Skeletal muscle satellite cell (primary cell): ENCODE data around the gene CHST5.
"Not testable (repeated sequence)": the region's sequence is repeated elsewhere in the genome, so short reads cannot be mapped to it uniquely, and the experiment has no call there.

Experiments
- H3K27me3 ChIP-seq: 2 replicates; pipeline ENCODE4 v1.7.0; 2013; ENCODE audit warnings: low read length; ENCODE audit not compliant: control insufficient read depth, insufficient read depth
- H3K36me3 ChIP-seq: 2 replicates; pipeline ENCODE4 v1.7.0; 2013; ENCODE audit warnings: mild to moderate bottlenecking, control low read depth, low read length; ENCODE audit not compliant: insufficient read depth
- H3K4me1 ChIP-seq: 2 replicates; pipeline ENCODE4 v1.7.0; 2013; ENCODE audit warnings: low read length; ENCODE audit not compliant: control insufficient read depth, insufficient read depth
- H3K4me2 ChIP-seq: 2 replicates; pipeline ENCODE4 v1.7.0; 2013; ENCODE audit warnings: mild to moderate bottlenecking, low read length
- H3K4me3 ChIP-seq: 2 replicates; pipeline ENCODE4 v1.7.0; 2013; ENCODE audit warnings: low read length
- H3K9ac ChIP-seq: 2 replicates; pipeline ENCODE4 v1.7.0; 2013; ENCODE audit warnings: mild to moderate bottlenecking, low read depth, low read length, moderate library complexity
- H3K9me3 ChIP-seq: replicated peaks from 2 replicates; pipeline ENCODE4 v1.7.0; 2013; ENCODE audit warnings: mild to moderate bottlenecking, control low read depth, low read length

Gene CHST5

GRCh38 chr16:75529959-75530358, 5.9 kb downstream of the CHST5 start:
- H3K9ac ChIP-seq: no peak overlapping the region
- no peak overlapping the region for H3K4me2 ChIP-seq
- no peaks in the 10 kb centered on the region for H3K4me1 ChIP-seq
- H3K27me3 ChIP-seq: peaks cover 13% of the 10 kb centered on the region
- H3K36me3 ChIP-seq: no peaks in the 10 kb centered on the region
- H3K4me3 ChIP-seq: no peak overlapping the region
- no peaks in the 10 kb centered on the region for H3K9me3 ChIP-seq

- H3K27me3 ChIP-seq: peaks cover 13% of the 10 kb centered on the region
- H3K36me3 ChIP-seq: no peaks in the 10 kb centered on the region
- no peak overlapping the region for H3K9ac ChIP-seq
- no peaks in the 10 kb centered on the region for H3K4me1 ChIP-seq
- no peak overlapping the region for H3K4me3 ChIP-seq
- H3K4me2 ChIP-seq: no peak overlapping the region
- no peaks in the 10 kb centered on the region for H3K9me3 ChIP-seq
Measured at GRCh38 chr16:75529056-75529905, 6.6 kb downstream of the CHST5 start.

- Histone ChIP-seq H3K36me3 (no peaks in the 10 kb centered on the region), H3K9me3 (no peaks in the 10 kb centered on the region), H3K4me3 (no peak overlapping the region), H3K27me3 (peaks cover 10% of the 10 kb centered on the region), H3K4me2 (no peak overlapping the region), H3K4me1 (no peaks in the 10 kb centered on the region), H3K9ac (no peak overlapping the region)
Measured at GRCh38 chr16:75527825-75528299, 8.0 kb downstream of the CHST5 start.

- no peaks in the 10 kb centered on the region for H3K27me3 ChIP-seq
- no peaks in the 10 kb centered on the region for H3K36me3 ChIP-seq
- H3K4me1 ChIP-seq: no peaks in the 10 kb centered on the region
- no peaks in the 10 kb centered on the region for H3K9me3 ChIP-seq
- H3K4me3 ChIP-seq: no peak overlapping the region
- H3K4me2 ChIP-seq: no peak overlapping the region
- no peak overlapping the region for H3K9ac ChIP-seq
Measured at GRCh38 chr16:75526032-75526790, 9.7 kb downstream of the CHST5 start.

- no peak overlapping the region for H3K9ac ChIP-seq
- peaks cover 8% of the 10 kb centered on the region for H3K4me1 ChIP-seq
- H3K36me3 ChIP-seq: no peaks in the 10 kb centered on the region
- no peaks in the 10 kb centered on the region for H3K27me3 ChIP-seq
- no peak overlapping the region for H3K4me2 ChIP-seq
- no peak overlapping the region for H3K4me3 ChIP-seq
- H3K9me3 ChIP-seq: no peaks in the 10 kb centered on the region
Measured at GRCh38 chr16:75519175-75519574, 16.7 kb downstream of the CHST5 start.

- not testable (repeated sequence) for H3K9me3 ChIP-seq, H3K27me3 ChIP-seq, H3K36me3 ChIP-seq, H3K4me1 ChIP-seq
- H3K4me3 ChIP-seq: peak overlapping the region; percentile 80
- H3K4me2 ChIP-seq: peak overlapping the region; percentile 81
- H3K9ac ChIP-seq: peak overlapping the region; percentile 90
Measured at GRCh38 chr16:75516189-75516966, 19.5 kb downstream of the CHST5 start.

- peaks cover 12% of the 10 kb centered on the region for H3K4me1 ChIP-seq
- H3K4me2 ChIP-seq: no peak overlapping the region
- no peaks in the 10 kb centered on the region for H3K27me3 ChIP-seq
- no peaks in the 10 kb centered on the region for H3K9me3 ChIP-seq
- no peak overlapping the region for H3K4me3 ChIP-seq
- H3K36me3 ChIP-seq: no peaks in the 10 kb centered on the region
- no peak overlapping the region for H3K9ac ChIP-seq
Measured at GRCh38 chr16:75514296-75514695, 21.6 kb downstream of the CHST5 start.

GRCh38 chr16:75506574-75506973, 29.3 kb downstream of the CHST5 start:
- H3K9ac ChIP-seq: no peak overlapping the region
- H3K9me3 ChIP-seq: no peaks in the 10 kb centered on the region
- no peaks in the 10 kb centered on the region for H3K36me3 ChIP-seq
- no peak overlapping the region for H3K4me3 ChIP-seq
- H3K4me2 ChIP-seq: peak overlapping the region; percentile 32
- H3K27me3 ChIP-seq: no peaks in the 10 kb centered on the region
- peaks cover 33% of the 10 kb centered on the region for H3K4me1 ChIP-seq

- no peak overlapping the region for H3K9ac ChIP-seq
- no peaks in the 10 kb centered on the region for H3K36me3 ChIP-seq
- peaks cover 37% of the 10 kb centered on the region for H3K4me1 ChIP-seq
- peak overlapping the region; percentile 10 for H3K4me3 ChIP-seq
- H3K4me2 ChIP-seq: peak overlapping the region; percentile 32
- H3K9me3 ChIP-seq: no peaks in the 10 kb centered on the region
- no peaks in the 10 kb centered on the region for H3K27me3 ChIP-seq
Measured at GRCh38 chr16:75506107-75506506, 29.8 kb downstream of the CHST5 start.

GRCh38 chr16:75503801-75504200, 32.1 kb downstream of the CHST5 start:
- Histone ChIP-seq H3K4me2 (no peak overlapping the region), H3K4me1 (peaks cover 31% of the 10 kb centered on the region), H3K27me3 (no peaks in the 10 kb centered on the region), H3K36me3 (no peaks in the 10 kb centered on the region), H3K9ac (no peak overlapping the region), H3K9me3 (no peaks in the 10 kb centered on the region), H3K4me3 (no peak overlapping the region)

GRCh38 chr16:75502916-75503605, 32.8 kb downstream of the CHST5 start:
- Histone ChIP-seq H3K27me3 (no peaks in the 10 kb centered on the region), H3K4me3 (no peak overlapping the region), H3K36me3 (no peaks in the 10 kb centered on the region), H3K4me1 (peaks cover 31% of the 10 kb centered on the region), H3K9me3 (no peaks in the 10 kb centered on the region), H3K9ac (no peak overlapping the region), H3K4me2 (peak overlapping the region; percentile 15)
